ENCODE data around the gene MS4A10. TPM values are rescaled to one million over a fixed set of nuclear protein-coding genes. Genes with fewer than 3 reads are reported as not detected.
"Not testable (repeated sequence)": the region's sequence is repeated elsewhere in the genome, so short reads cannot be mapped to it uniquely, and the experiment has no call there.

The MS4A10 gene
- not detected in 2 replicates for total RNA-seq (2014; rRNA removed; shearing (Covaris generic))
- polyA plus RNA-seq (2015; cell fraction: cytosol; rRNA removed) = not detected in 2 replicates
- not detected in 2 replicates for polyA plus RNA-seq (2015; cell fraction: nucleus; rRNA removed)

- in situ Hi-C loops (cut with HindIII; ENCODE audit: low pct_unique_long_range_greater_than_20kb, low sequenced_read_pairs) = no loop called here
- no peak for DNase-seq (ENCODE audit: low read depth, low spot score)
Observed at GRCh38 chr11:60785136-60785535, at the start of gene MS4A10. TSS of gene MS4A10 (plus strand) at chr11:60785333. CDS start at chr11:60790336, 5,003 bp downstream.

GRCh38 chr11:60739114-60739513 is 46.0 kb upstream of the MS4A10 start:
- in situ Hi-C loops (cut with HindIII; ENCODE audit: low pct_unique_long_range_greater_than_20kb, low sequenced_read_pairs) = no loop called here
- DNase-seq (ENCODE audit: low read depth, low spot score) = no peak

GRCh38 chr11:60740573-60740972 is 44.6 kb upstream of the MS4A10 start:
- in situ Hi-C loops (cut with HindIII; ENCODE audit: low pct_unique_long_range_greater_than_20kb, low sequenced_read_pairs) = no loop called here

GRCh38 chr11:60741421-60741820 is 43.7 kb upstream of the MS4A10 start:
- in situ Hi-C loops (cut with HindIII; ENCODE audit: low pct_unique_long_range_greater_than_20kb, low sequenced_read_pairs) = no loop called here

More at GRCh38 chr11:60740573-60740972, 44.6 kb upstream of the MS4A10 start:
- no peak for DNase-seq (ENCODE audit: low read depth, low spot score)

GRCh38 chr11:60743058-60743457 is 42.1 kb upstream of the MS4A10 start:
- in situ Hi-C loops (cut with HindIII; ENCODE audit: low pct_unique_long_range_greater_than_20kb, low sequenced_read_pairs) = no loop called here
- peak; percentile 13 for DNase-seq (ENCODE audit: low read depth, low spot score)

More at GRCh38 chr11:60741421-60741820, 43.7 kb upstream of the MS4A10 start:
- no peak for DNase-seq (ENCODE audit: low read depth, low spot score)

GRCh38 chr11:60744114-60744513 is 41.0 kb upstream of the MS4A10 start:
- in situ Hi-C loops (cut with HindIII; ENCODE audit: low pct_unique_long_range_greater_than_20kb, low sequenced_read_pairs) = no loop called here
- DNase-seq (ENCODE audit: low read depth, low spot score) = no peak

- in situ Hi-C loops (cut with HindIII; ENCODE audit: low pct_unique_long_range_greater_than_20kb, low sequenced_read_pairs) = no loop called here
- DNase-seq (ENCODE audit: low read depth, low spot score) = no peak
Observed at GRCh38 chr11:60747359-60747873, 37.7 kb upstream of the MS4A10 start.

GRCh38 chr11:60748225-60748624 is 36.9 kb upstream of the MS4A10 start:
- in situ Hi-C loops (cut with HindIII; ENCODE audit: low pct_unique_long_range_greater_than_20kb, low sequenced_read_pairs) = no loop called here
- no peak for DNase-seq (ENCODE audit: low read depth, low spot score)

- no peak for DNase-seq (ENCODE audit: low read depth, low spot score)
- in situ Hi-C loops (cut with HindIII; ENCODE audit: low pct_unique_long_range_greater_than_20kb, low sequenced_read_pairs) = no loop called here
Observed at GRCh38 chr11:60748821-60749220, 36.3 kb upstream of the MS4A10 start.

GRCh38 chr11:60750911-60751310 is 34.2 kb upstream of the MS4A10 start:
- in situ Hi-C loops (cut with HindIII; ENCODE audit: low pct_unique_long_range_greater_than_20kb, low sequenced_read_pairs) = no loop called here
- no peak for DNase-seq (ENCODE audit: low read depth, low spot score)

GRCh38 chr11:60753309-60753708 is 31.8 kb upstream of the MS4A10 start:
- DNase-seq (ENCODE audit: low read depth, low spot score) = no peak
- in situ Hi-C loops (cut with HindIII; ENCODE audit: low pct_unique_long_range_greater_than_20kb, low sequenced_read_pairs) = no loop called here

- no peak for DNase-seq (ENCODE audit: low read depth, low spot score)
- in situ Hi-C loops (cut with HindIII; ENCODE audit: low pct_unique_long_range_greater_than_20kb, low sequenced_read_pairs) = no loop called here
Observed at GRCh38 chr11:60754887-60755286, 30.2 kb upstream of the MS4A10 start.

- DNase-seq (ENCODE audit: low read depth, low spot score) = peak; percentile 58
- in situ Hi-C loops (cut with HindIII; ENCODE audit: low pct_unique_long_range_greater_than_20kb, low sequenced_read_pairs) = no loop called here
Observed at GRCh38 chr11:60756307-60757032, 28.7 kb upstream of the MS4A10 start, which contains the start of gene MS4A15. TSS of gene MS4A15 (plus strand) at chr11:60756867. CDS start at chr11:60763734, 6,867 bp downstream.

GRCh38 chr11:60757231-60757800 is 27.8 kb upstream of the MS4A10 start:
- no peak for DNase-seq (ENCODE audit: low read depth, low spot score)
- in situ Hi-C loops (cut with HindIII; ENCODE audit: low pct_unique_long_range_greater_than_20kb, low sequenced_read_pairs) = no loop called here

- in situ Hi-C loops (cut with HindIII; ENCODE audit: low pct_unique_long_range_greater_than_20kb, low sequenced_read_pairs); DNase-seq (ENCODE audit: low read depth, low spot score): not testable (repeated sequence)
Observed at GRCh38 chr11:60758671-60759070, 26.5 kb upstream of the MS4A10 start.

- DNase-seq (ENCODE audit: low read depth, low spot score); in situ Hi-C loops (cut with HindIII; ENCODE audit: low pct_unique_long_range_greater_than_20kb, low sequenced_read_pairs): not testable (repeated sequence)
Observed at GRCh38 chr11:60759438-60760225, 25.5 kb upstream of the MS4A10 start.

GRCh38 chr11:60761436-60762190 is 23.5 kb upstream of the MS4A10 start:
- in situ Hi-C loops (cut with HindIII; ENCODE audit: low pct_unique_long_range_greater_than_20kb, low sequenced_read_pairs) = no loop called here
- DNase-seq (ENCODE audit: low read depth, low spot score) = no peak
